Karpas-422 (cell line): ENCODE results near the gene FAM20A. TPM values are rescaled to one million over a fixed set of nuclear protein-coding genes. Genes with fewer than 3 reads are reported as not detected.

Experiments
- DNase-seq: peaks from one replicate; pipeline ENCODE4 v3.0.0-alpha.2; 2015
- H2AFZ ChIP-seq: fragments of 200-600 bp; sonication (generic); 2 replicates; pipeline ENCODE4 v1.6.1; 2014; ENCODE audit warnings: antibody characterized with exemption, low read length, mixed read lengths
- H3K27ac ChIP-seq: fragments of 200-600 bp; sonication (generic); 2 replicates; pipeline ENCODE4 v1.5.1; 2014; ENCODE audit warnings: mild to moderate bottlenecking, low read length, moderate library complexity
- H3K27me3 ChIP-seq: fragments of 200-600 bp; sonication (generic); 2 replicates; pipeline ENCODE4 v1.6.1; 2014; ENCODE audit warnings: low read length, mixed read lengths
- H3K36me3 ChIP-seq: fragments of 200-600 bp; sonication (generic); 2 replicates; pipeline ENCODE4 v1.6.1; 2014; ENCODE audit warnings: low read length, mixed read lengths; ENCODE audit not compliant: insufficient read depth
- H3K4me1 ChIP-seq: fragments of 200-600 bp; sonication (generic); 2 replicates; pipeline ENCODE4 v1.6.1; 2014; ENCODE audit warnings: mild to moderate bottlenecking, low read length, mixed read lengths
- H3K4me2 ChIP-seq: fragments of 200-600 bp; sonication (generic); 2 replicates; pipeline ENCODE4 v1.6.1; 2014; ENCODE audit warnings: low read length, low read depth, mild to moderate bottlenecking; ENCODE audit not compliant: poor library complexity, severe bottlenecking
- H3K4me3 ChIP-seq: fragments of 200-600 bp; sonication (generic); 2 replicates; pipeline ENCODE4 v1.5.1; 2014; ENCODE audit warnings: mild to moderate bottlenecking, antibody characterized with exemption, low read length, mixed read lengths
- H3K79me2 ChIP-seq: fragments of 200-600 bp; sonication (generic); 2 replicates; pipeline ENCODE4 v1.6.1; 2014; ENCODE audit warnings: mild to moderate bottlenecking, low read length, mixed read lengths
- H3K9ac ChIP-seq: fragments of 200-600 bp; sonication (generic); 2 replicates; pipeline ENCODE4 v1.6.0; 2014; ENCODE audit warnings: low read length
- H3K9me2 ChIP-seq: fragments of 200-600 bp; sonication (generic), shearing (Covaris generic); replicated peaks from 2 replicates; pipeline ENCODE4 v1.6.0; 2014; ENCODE audit warnings: mild to moderate bottlenecking, low read length, moderate library complexity; ENCODE audit not compliant: insufficient read depth
- H3K9me3 ChIP-seq: fragments of 300-700, 200-600 bp; sonication (generic); 2 replicates; pipeline ENCODE4 v1.6.1; 2014; ENCODE audit warnings: low read length, mixed read lengths
- H4K20me1 ChIP-seq: fragments of 200-600 bp; sonication (generic); 2 replicates; pipeline ENCODE4 v1.6.1; 2014; ENCODE audit warnings: mild to moderate bottlenecking, antibody characterized with exemption, low read length, low read depth; ENCODE audit not compliant: insufficient read depth
- total RNA-seq: library from RNA; depleted of rRNA; stranded (reverse); fragments of >200 nt; shearing (Covaris generic); gene quantifications from 2 replicates; pipeline ENCODE4 v1.2.3, GENCODE V29; 2014; ENCODE audit warnings: low replicate concordance

FAM20A gene
- total RNA-seq, 1 experiment from 2014 or later: not detected

DNA sequence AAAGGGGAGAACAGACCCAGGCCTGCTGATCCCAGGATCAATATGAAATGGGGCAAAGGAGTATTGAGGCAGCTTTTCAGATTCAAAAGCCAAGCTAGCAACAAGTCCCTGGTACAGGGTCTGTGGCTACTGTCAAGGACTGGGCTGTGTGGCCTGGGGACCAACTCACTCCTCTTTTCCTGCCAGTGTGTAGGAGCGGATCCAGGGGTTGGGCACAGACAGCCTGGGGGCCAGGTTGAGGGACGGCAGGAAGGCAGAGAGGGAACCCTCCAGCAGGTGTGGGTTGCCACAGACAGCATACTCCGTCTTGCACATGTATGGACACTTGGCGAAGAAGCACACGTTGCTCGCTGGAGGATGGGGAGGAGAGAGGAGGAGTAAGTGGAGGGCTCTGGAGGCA is 59.4 kb downstream of the FAM20A start:
- H3K79me2 ChIP-seq: no peaks in the 10 kb centered on the region
- H3K27me3 ChIP-seq: no peaks in the 10 kb centered on the region
- DNase-seq: no peak
- no peaks in the 10 kb centered on the region for H3K9me2 ChIP-seq
- no peak overlapping the region for H3K27ac ChIP-seq
- H3K36me3 ChIP-seq: no peaks in the 10 kb centered on the region
- H3K4me1 ChIP-seq: no peaks in the 10 kb centered on the region
- no peak overlapping the region for H3K4me2 ChIP-seq
- no peak overlapping the region for H2AFZ ChIP-seq
- no peak overlapping the region for H3K4me3 ChIP-seq
- no peaks in the 10 kb centered on the region for H4K20me1 ChIP-seq
- H3K9ac ChIP-seq: no peak overlapping the region
- no peaks in the 10 kb centered on the region for H3K9me3 ChIP-seq

DNA sequence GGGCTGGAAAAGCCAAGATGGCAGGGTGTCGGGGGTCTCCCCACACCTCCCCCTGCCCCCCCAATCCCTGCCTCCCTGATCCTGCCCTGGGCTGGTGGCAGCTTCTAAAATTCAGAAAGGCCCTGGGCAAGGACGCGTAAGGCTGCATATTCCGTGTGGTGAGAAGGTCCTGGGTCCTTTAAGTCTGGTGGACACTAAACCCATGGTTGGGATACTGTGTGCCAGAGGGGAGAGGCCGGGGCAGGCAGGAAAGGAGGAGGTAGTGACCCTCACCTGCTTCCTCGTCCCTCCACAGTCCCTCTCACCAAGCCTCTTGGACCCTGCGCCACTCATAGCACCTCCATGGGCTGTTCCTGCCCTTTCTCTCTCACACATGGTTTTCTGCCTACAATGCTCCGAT is 60.2 kb downstream of the FAM20A start:
- no peak overlapping the region for H3K9ac ChIP-seq
- no peak overlapping the region for H3K27ac ChIP-seq
- H3K4me1 ChIP-seq: no peaks in the 10 kb centered on the region
- H3K4me2 ChIP-seq: no peak overlapping the region
- H3K4me3 ChIP-seq: no peak overlapping the region
- DNase-seq: no peak
- no peaks in the 10 kb centered on the region for H3K9me3 ChIP-seq
- H3K79me2 ChIP-seq: no peaks in the 10 kb centered on the region
- H2AFZ ChIP-seq: no peak overlapping the region
- H3K36me3 ChIP-seq: peaks cover 4% of the 10 kb centered on the region; the same call in 1 of the 2 replicates
- H3K9me2 ChIP-seq: no peaks in the 10 kb centered on the region
- H3K27me3 ChIP-seq: no peaks in the 10 kb centered on the region
- H4K20me1 ChIP-seq: no peaks in the 10 kb centered on the region

DNA sequence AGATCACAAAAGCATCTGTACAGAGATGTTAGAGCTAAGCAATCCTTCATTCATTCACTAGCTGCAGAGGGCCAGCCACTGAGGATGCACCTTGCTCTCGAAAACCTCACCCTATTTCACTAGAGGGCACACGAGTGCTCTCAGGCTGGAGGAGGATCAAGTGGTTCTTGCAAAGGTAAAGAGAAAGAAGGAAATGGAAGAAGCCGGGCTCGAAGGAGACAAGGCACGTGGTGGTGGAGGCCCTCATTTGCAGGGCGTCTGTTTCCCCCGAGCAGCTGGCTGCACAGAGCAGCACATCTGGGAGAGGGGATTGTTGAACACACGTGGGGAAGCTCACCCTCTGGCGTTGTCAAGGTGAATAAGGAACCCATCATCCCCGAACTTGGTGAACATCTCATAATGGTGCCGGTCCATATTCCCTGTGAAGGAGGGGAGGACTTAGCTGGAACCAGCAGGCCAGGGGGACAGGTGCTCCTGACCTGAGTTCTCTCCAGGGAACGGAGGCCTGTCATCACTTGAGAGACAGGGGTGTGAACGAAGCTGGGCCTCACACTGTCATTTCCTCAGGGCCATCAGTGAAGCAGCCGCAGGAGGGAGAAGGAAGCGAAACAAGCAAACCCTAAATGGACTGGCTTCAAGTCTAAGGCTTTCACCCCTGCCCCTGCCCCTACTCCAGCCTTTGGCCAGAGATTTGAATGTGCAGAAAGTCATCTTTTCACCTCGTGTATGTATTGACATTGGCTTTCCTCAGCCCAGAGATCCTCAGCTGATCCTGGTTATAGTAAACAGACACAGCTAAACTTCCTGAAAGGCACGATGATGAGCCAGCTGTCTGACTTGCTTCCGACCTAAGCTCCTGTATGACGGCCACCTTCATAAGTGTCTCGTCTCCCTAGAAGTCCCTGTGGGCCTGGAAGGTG is 61.4 kb downstream of the FAM20A start:
- Histone ChIP-seq H3K27ac (no peak overlapping the region), H3K36me3 (peaks cover 11% of the 10 kb centered on the region; the same call in 1 of the 2 replicates), H3K9me2 (no peaks in the 10 kb centered on the region), H3K4me2 (no peak overlapping the region), H3K4me3 (no peak overlapping the region), H3K27me3 (no peaks in the 10 kb centered on the region), H3K79me2 (no peaks in the 10 kb centered on the region), H3K9me3 (no peaks in the 10 kb centered on the region), H3K9ac (no peak overlapping the region), H2AFZ (no peak overlapping the region), H3K4me1 (no peaks in the 10 kb centered on the region), H4K20me1 (no peaks in the 10 kb centered on the region)
- DNase-seq: peak; percentile 80

DNA sequence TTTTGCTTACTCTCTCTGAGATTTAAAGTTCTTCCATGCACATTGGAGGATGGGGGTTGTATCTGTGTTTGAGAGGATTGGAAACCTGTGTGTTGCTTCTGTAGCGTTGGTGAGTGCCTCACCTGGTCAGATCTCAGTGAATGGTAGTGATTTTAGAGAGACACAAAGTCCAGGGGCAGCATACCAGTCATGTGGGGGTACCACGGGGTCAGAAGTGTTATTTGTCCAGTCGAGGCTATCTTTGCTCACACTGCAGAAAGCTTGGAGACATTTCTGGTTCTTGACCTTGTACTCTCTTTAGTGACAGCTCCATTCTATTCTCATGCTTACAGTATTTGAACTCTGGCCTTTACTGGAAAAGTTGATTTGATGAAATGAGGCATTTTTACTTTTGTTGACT is 65.2 kb downstream of the FAM20A start:
- Histone ChIP-seq H3K4me1 (no peaks in the 10 kb centered on the region), H3K9me2 (no peaks in the 10 kb centered on the region), H3K27me3 (no peaks in the 10 kb centered on the region), H3K36me3 (peaks cover 46% of the 10 kb centered on the region), H3K27ac (no peak overlapping the region), H3K9me3 (no peaks in the 10 kb centered on the region), H3K4me2 (no peak overlapping the region), H3K4me3 (no peak overlapping the region), H3K79me2 (no peaks in the 10 kb centered on the region), H3K9ac (no peak overlapping the region), H2AFZ (no peak overlapping the region), H4K20me1 (no peaks in the 10 kb centered on the region)
- no peak for DNase-seq

DNA sequence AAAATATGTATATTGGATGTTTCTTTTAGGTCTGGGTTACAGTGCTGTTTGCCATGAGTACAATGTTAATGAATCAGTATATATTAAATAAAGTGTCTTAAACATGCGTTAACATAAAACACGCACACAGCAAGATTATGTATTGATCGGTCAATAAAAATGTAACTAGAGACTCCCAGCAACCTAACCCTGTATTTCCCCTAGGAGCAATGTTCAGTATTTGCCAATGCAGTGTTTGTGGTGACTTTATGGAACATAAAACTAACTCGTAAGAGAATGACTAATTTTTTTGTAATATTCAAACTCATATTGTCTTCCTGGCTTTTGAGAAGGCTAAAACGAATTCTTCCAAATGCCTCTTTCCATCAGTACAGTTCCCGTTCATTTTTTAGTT is 66.5 kb downstream of the FAM20A start:
- H3K4me2 ChIP-seq: no peak overlapping the region
- H3K27ac ChIP-seq: no peak overlapping the region
- H3K27me3 ChIP-seq: no peaks in the 10 kb centered on the region
- H3K4me1 ChIP-seq: no peaks in the 10 kb centered on the region
- no peak overlapping the region for H3K9ac ChIP-seq
- no peak overlapping the region for H3K4me3 ChIP-seq
- H4K20me1 ChIP-seq: no peaks in the 10 kb centered on the region
- H3K79me2 ChIP-seq: no peaks in the 10 kb centered on the region
- H3K9me2 ChIP-seq: no peaks in the 10 kb centered on the region
- DNase-seq: no peak
- H3K9me3 ChIP-seq: no peaks in the 10 kb centered on the region
- H3K36me3 ChIP-seq: peaks cover 56% of the 10 kb centered on the region
- no peak overlapping the region for H2AFZ ChIP-seq

DNA sequence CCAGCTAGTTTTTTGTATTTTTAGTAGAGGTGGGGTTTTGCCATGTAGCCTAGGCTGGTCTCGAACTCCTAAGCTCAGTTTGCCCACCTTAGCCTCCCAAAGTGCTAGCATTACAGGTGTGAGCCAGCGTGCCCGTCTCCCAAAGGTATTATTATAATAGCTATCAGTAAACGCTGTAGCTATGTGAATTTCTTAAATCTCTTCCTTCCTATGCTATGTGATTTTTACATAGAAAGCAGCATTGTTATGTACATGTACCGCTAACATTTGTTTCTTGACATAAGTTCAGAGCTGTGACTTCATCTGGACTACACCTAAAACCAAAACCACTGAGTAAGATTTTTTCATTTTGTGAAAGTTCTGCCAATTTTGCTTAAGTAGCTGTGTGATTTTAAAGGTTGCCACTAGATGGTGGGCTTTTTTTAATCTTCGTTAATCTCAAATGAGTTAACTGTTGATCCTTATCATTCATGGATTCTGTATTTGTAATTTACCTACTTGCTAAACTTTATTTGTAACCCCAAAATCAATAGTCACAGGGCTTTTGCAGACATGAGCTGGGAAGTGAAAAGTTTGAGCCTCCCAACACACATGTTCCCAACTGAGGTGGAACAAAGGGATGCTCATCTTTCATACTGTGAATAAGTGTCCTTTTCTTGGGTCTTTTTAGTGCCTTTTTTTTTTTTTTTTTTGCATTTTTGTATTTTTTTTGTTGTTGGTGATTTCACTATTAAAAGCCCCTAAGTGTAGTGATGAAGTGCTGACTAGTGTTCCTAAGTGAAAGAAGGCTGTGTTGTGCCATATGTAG is 67.1 kb downstream of the FAM20A start:
- H3K36me3 ChIP-seq: peaks cover 60% of the 10 kb centered on the region

DNA sequence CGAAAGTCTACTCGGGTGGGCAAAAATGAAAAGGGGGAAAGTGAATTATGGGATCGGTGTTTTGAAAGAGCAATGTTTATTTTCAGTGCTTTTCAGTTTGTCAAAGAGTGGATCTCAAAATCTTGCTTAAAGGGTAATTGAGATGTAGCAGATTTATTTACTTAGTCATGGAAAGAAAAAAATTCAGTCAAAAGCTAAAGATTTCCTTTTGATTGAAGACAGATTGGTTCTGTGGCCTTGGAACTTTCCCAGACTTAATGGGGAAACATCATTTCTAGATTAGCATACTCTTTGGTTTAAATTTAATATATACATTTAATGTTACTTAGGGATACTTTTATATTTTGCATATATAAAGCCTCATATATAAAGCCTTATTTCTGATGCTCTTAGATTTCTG is 68.3 kb downstream of the FAM20A start:
- peaks cover 72% of the 10 kb centered on the region for H3K36me3 ChIP-seq

More for the DNA sequence above, 67.1 kb downstream of the FAM20A start:
- no peaks in the 10 kb centered on the region for H3K27me3 ChIP-seq
- H3K4me3 ChIP-seq: no peak overlapping the region
- H3K27ac ChIP-seq: no peak overlapping the region
- no peak overlapping the region for H3K9ac ChIP-seq
- peak; percentile 68 for DNase-seq
- no peaks in the 10 kb centered on the region for H3K4me1 ChIP-seq
- H2AFZ ChIP-seq: no peak overlapping the region
- H3K9me2 ChIP-seq: no peaks in the 10 kb centered on the region
- no peak overlapping the region for H3K4me2 ChIP-seq
- no peaks in the 10 kb centered on the region for H3K79me2 ChIP-seq
- H4K20me1 ChIP-seq: no peaks in the 10 kb centered on the region
- H3K9me3 ChIP-seq: no peaks in the 10 kb centered on the region

DNA sequence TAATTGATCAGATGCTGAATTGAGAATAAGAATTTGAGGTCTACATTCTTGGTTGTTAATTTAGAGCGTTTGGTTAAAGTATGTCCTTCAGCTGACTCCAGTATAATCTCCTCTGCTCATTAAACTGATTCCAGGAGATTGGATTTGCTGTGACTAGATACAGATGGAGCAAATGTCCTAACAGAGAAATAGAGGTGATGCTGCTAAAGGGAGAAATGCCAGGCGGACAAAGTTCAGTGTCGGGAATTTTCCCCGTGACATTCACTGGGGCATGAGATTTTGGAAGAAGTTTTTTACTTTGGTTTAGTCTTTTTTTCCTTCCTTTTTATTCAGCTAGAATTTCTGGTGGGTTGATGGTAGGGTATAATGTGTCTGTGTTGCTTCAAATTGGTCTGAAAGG is 69.9 kb downstream of the FAM20A start:
- no peak for DNase-seq
- no peaks in the 10 kb centered on the region for H3K9me2 ChIP-seq
- no peaks in the 10 kb centered on the region for H3K4me1 ChIP-seq
- peaks cover 84% of the 10 kb centered on the region for H3K36me3 ChIP-seq
- no peak overlapping the region for H2AFZ ChIP-seq
- H4K20me1 ChIP-seq: no peaks in the 10 kb centered on the region
- H3K4me2 ChIP-seq: no peak overlapping the region
- H3K9me3 ChIP-seq: no peaks in the 10 kb centered on the region
- H3K79me2 ChIP-seq: peaks cover 5% of the 10 kb centered on the region; the same call in 1 of the 2 replicates
- H3K4me3 ChIP-seq: no peak overlapping the region
- H3K27me3 ChIP-seq: no peaks in the 10 kb centered on the region
- no peak overlapping the region for H3K9ac ChIP-seq
- H3K27ac ChIP-seq: no peak overlapping the region

More for the DNA sequence above, 68.3 kb downstream of the FAM20A start:
- no peaks in the 10 kb centered on the region for H3K9me2 ChIP-seq
- H2AFZ ChIP-seq: no peak overlapping the region
- no peaks in the 10 kb centered on the region for H3K27me3 ChIP-seq
- H3K9ac ChIP-seq: no peak overlapping the region
- no peak overlapping the region for H3K27ac ChIP-seq
- no peak for DNase-seq
- no peaks in the 10 kb centered on the region for H3K9me3 ChIP-seq
- no peaks in the 10 kb centered on the region for H4K20me1 ChIP-seq
- no peak overlapping the region for H3K4me3 ChIP-seq
- no peak overlapping the region for H3K4me2 ChIP-seq
- 0 out of 2 replicates have a peak, but pooled peaks cover 2% of the 10 kb centered on the region for H3K79me2 ChIP-seq
- H3K4me1 ChIP-seq: no peaks in the 10 kb centered on the region
